GM12878 (cell line): ENCODE results near the gene CAPZB. TPM values are rescaled to one million over a fixed set of nuclear protein-coding genes. Genes with fewer than 3 reads are reported as not detected.
A peak's percentile ranks its signal among the peaks of the same experiment; 100 is the strongest.

Experiments used
- ATAC-seq: fragments of 200-7000 bp; cut with Tn5 transposase; 3 replicates; pipeline ENCODE4 v1.9.1; 2020; ENCODE audit warnings: mild to moderate bottlenecking, moderate library complexity
- BruUV-seq: library from RNA; stranded (reverse); fragments of 400-500 nt; replicated peaks from 2 replicates; lab custom pipeline; 2021; lab: Mats Ljungman, UMichigan
- CTCF ChIA-PET: fragments of 300-600 bp; sonication (Branson Sonifier 250); formaldehyde crosslinking; extraction: SDS; loops from one replicate; lab custom pipeline; 2021; ENCODE audit warnings: inconsistent platforms; lab: Yijun Ruan, JAX
- POLR2A ChIA-PET: fragments of 350-600 bp; formaldehyde crosslinking; extraction: SDS; loops from one replicate; lab custom pipeline; 2021; ENCODE audit warnings: inconsistent platforms; lab: Charles Lee
- RAD21 ChIA-PET: fragments of 300-600 bp; sonication (Branson Sonifier 250); formaldehyde crosslinking; loops from one replicate; lab custom pipeline; 2023; ENCODE audit warnings: antibody characterized with exemption; ENCODE audit not compliant: unreplicated experiment; lab: Charles Lee
- SMC1A ChIA-PET: fragments of 300-600 bp; sonication (Branson Sonifier 250); formaldehyde crosslinking; loops from one replicate; lab custom pipeline; 2023; ENCODE audit not compliant: unreplicated experiment, uncharacterized antibody; lab: Charles Lee
- DNase-seq: peaks from one replicate; pipeline ENCODE4 v3.0.0-alpha.2; 2011; ENCODE audit warnings: low read depth, low spot score
- FAIRE-seq: peaks from 3 replicates; lab custom pipeline; 2011; peaks lifted over from hg19 to GRCh38; lab: Jason Lieb, UNC
- H2AFZ ChIP-seq: 2 replicates; pipeline ENCODE4 v1.6.0; 2011; ENCODE audit warnings: low read depth, low read length, control low read depth; ENCODE audit not compliant: control insufficient read depth
- H3K27ac ChIP-seq: 2 replicates; pipeline ENCODE4 v1.5.1; 2011; ENCODE audit warnings: control low read depth; ENCODE audit not compliant: control insufficient read depth, insufficient read depth
- H3K27me3 ChIP-seq, 2 experiments: replicated peaks in 1 of 2; 2 replicates each; pipeline versions ENCODE4 v1.6.0 to v1.6.1; 2011; ENCODE audit warnings: low read length in 1 of 2; ENCODE audit not compliant: control insufficient read depth in 2 of 2, insufficient read depth in 2 of 2
- H3K36me3 ChIP-seq, 2 experiments: 2 replicates each; pipeline ENCODE4 v1.5.1; 2011; ENCODE audit warnings: low read length in 1 of 2; ENCODE audit not compliant: control insufficient read depth in 2 of 2, insufficient read depth in 2 of 2
- H3K4me1 ChIP-seq: 2 replicates; pipeline ENCODE4 v1.6.1; 2011; ENCODE audit warnings: mild to moderate bottlenecking, low read length, moderate library complexity, mixed read lengths; ENCODE audit not compliant: control insufficient read depth, insufficient read depth
- H3K4me2 ChIP-seq: 2 replicates; pipeline ENCODE4 v1.6.0; 2011; ENCODE audit warnings: control low read depth; ENCODE audit not compliant: control insufficient read depth, insufficient read depth
- H3K4me3 ChIP-seq: fragments of 200-600 bp; sonication (generic); 2 replicates; pipeline ENCODE4 v1.5.1; 2016
- H3K79me2 ChIP-seq: 2 replicates; pipeline ENCODE4 v1.6.0; 2011; ENCODE audit warnings: low read length; ENCODE audit not compliant: control insufficient read depth, insufficient read depth
- H3K9ac ChIP-seq: 2 replicates; pipeline ENCODE4 v1.8.0; 2011; ENCODE audit warnings: low read length, control low read depth, mixed read lengths; ENCODE audit not compliant: control insufficient read depth, insufficient read depth
- H3K9me3 ChIP-seq: replicated peaks from 3 replicates; pipeline ENCODE4 v1.5.1; 2011; ENCODE audit warnings: mild to moderate bottlenecking, low read length; ENCODE audit not compliant: control insufficient read depth, insufficient read depth
- H4K20me1 ChIP-seq: 2 replicates; pipeline ENCODE4 v1.6.0; 2011; ENCODE audit not compliant: control insufficient read depth, insufficient read depth
- BCL3 ChIP-seq: IDR thresholded peaks from 2 replicates; pipeline ENCODE4 v1.6.1; 2011; ENCODE audit warnings: borderline replicate concordance, low read depth, mild to moderate bottlenecking, moderate library complexity, low read length; ENCODE audit not compliant: insufficient read depth, poor library complexity, severe bottlenecking
- CUX1 ChIP-seq: IDR thresholded peaks from 2 replicates; pipeline ENCODE4 v1.6.1; 2012; ENCODE audit warnings: improper control_type of control experiment, low read depth, low read length; ENCODE audit not compliant: insufficient replicate concordance
- MYB ChIP-seq: fragments of 150-350 bp; IDR thresholded peaks from 2 replicates; pipeline ENCODE4 v1.6.1; 2014; ENCODE audit warnings: mild to moderate bottlenecking, low read depth, low read length, borderline replicate concordance
- PBX3 ChIP-seq: IDR thresholded peaks from 2 replicates; pipeline ENCODE4 v1.6.1; 2011; ENCODE audit warnings: mild to moderate bottlenecking, low read depth, low read length, moderate library complexity; ENCODE audit not compliant: insufficient replicate concordance
- SIX5 ChIP-seq: IDR thresholded peaks from 2 replicates; pipeline ENCODE4 v1.6.1; 2011; ENCODE audit warnings: mild to moderate bottlenecking, low read depth, low read length, moderate library complexity; ENCODE audit not compliant: severe bottlenecking
- WGBS: methylation state at CpG from one replicate; pipeline ENCODE4 v1.1.6; 2016; ENCODE audit warnings: low lambda C conversion rate; ENCODE audit not compliant: insufficient replicate concordance, insufficient coverage; ENCODE audit errors: missing lambda C conversion rate; 5-methylcytosine and 5-hydroxymethylcytosine counted together
- in situ Hi-C: fragments of 300-500 bp; cut with MboI; formaldehyde crosslinking; loops from 9 replicates; pipeline ENCODE4 v1.14.3; 2018; ENCODE audit warnings: mixed read lengths
- intact Hi-C: fragments of 100-400 bp; cut with micrococcal nuclease; formaldehyde crosslinking; loops from one replicate; pipeline ENCODE4 v1.14.2; 2022; ENCODE audit not compliant: unreplicated experiment
- polyA plus RNA-seq, 11 experiments: library from polyadenylated mRNA; depleted of rRNA in 4 of 11; unstranded in 6 of 11; stranded (reverse) in 5 of 11; fragments of >200 nt; fragmentation: Nextera tagmentation in 4 of 11; fragmentation: Illumina TruSeq in 1 of 11; extraction: Ambion mirVana in 4 of 11; extraction: Trizol in 1 of 11; gene quantifications; 1 replicate in 1 of 11; 2 replicates in 10 of 11; pipeline versions ENCODE4 v1.2.1 to v1.2.3, GENCODE V29; 2011 to 2016; ENCODE audit warnings: inconsistent platforms in 2 of 11, missing spikeins in 2 of 11, low read depth in 1 of 11
- total RNA-seq, 4 experiments: library from RNA; depleted of rRNA in 3 of 4; stranded (reverse); fragments of >200 nt in 3 of 4; fragmentation: Illumina TruSeq in 1 of 4; extraction: Trizol in 1 of 4; gene quantifications; 2 replicates each; pipeline versions ENCODE4 v1.2.1 to v1.2.3, GENCODE V29; 2013 to 2021
- TF ChIP-seq, protein P1 (sequence below): IDR thresholded peaks from 2 replicates; pipeline ENCODE4 v1.6.1; 2011; ENCODE audit warnings: low read depth, mild to moderate bottlenecking, low read length, moderate library complexity, borderline replicate concordance; ENCODE audit errors: extremely low read depth

Gene CAPZB
- total and polyA plus RNA-seq, 10 of the 15 experiments (the other 5 are each of a cell fraction or from before 2014, with no cell fraction given): 104 to 454 (median 213) TPM

DNA sequence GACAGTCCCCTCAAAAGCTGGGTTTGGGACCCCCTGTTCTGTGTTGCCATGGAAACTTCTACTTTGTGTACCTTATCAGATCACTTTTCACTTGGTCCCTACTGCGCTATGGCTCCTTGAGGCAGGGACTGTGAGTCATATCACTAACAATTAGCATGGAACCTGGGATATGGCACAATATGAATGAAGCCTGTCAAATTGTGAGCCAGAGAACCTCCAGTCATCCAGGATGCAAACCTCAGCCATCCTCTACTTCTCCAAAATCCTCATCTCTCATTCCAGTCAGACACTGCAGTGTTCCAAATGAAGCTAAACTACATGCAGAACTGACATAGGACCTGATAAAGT, 11.2 kb upstream of the CAPZB start:
- Histone ChIP-seq H3K27me3 (no peaks in the 10 kb centered on the region), H3K9ac (no peak overlapping the region), H3K79me2 (no peaks in the 10 kb centered on the region), H2AFZ (no peak overlapping the region), H3K4me2 (no peak overlapping the region), H3K27ac (no peak overlapping the region), H3K36me3 (no peaks in the 10 kb centered on the region), H4K20me1 (no peaks in the 10 kb centered on the region), H3K4me3 (no peak overlapping the region), H3K4me1 (no peaks in the 10 kb centered on the region), H3K9me3 (no peaks in the 10 kb centered on the region)
- ChIA-PET CTCF (interaction anchor here (0.6 kb wide), 1 partner anchor 524 kb away, joined by 3 read pairs; no protein-coding TSS in a partner anchor), RAD21 (interaction anchor here (1.1 kb wide), 1 partner anchor 10 kb away, joined by 3 read pairs; no protein-coding TSS in a partner anchor), POLR2A (no interaction called here), SMC1A (no interaction called here)
- TF ChIP-seq SIX5 (no peak), MYB (no peak), CUX1 (no peak), BCL3 (peak; percentile 58), PBX3 (no peak)
- TF ChIP-seq, protein P1, sequence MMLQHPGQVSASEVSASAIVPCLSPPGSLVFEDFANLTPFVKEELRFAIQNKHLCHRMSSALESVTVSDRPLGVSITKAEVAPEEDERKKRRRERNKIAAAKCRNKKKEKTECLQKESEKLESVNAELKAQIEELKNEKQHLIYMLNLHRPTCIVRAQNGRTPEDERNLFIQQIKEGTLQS: no peak
- no TSS peak for BruUV-seq
- FAIRE-seq (no peak), DNase-seq (no peak), ATAC-seq (no peak)
- 100% methylated on average over 1 of the region's 1 CpG for WGBS
- in situ Hi-C loops (no loop called here), intact Hi-C loops (no loop called here)
